A549 (cell line): ENCODE results near the gene C5orf58. TPM values are rescaled to one million over a fixed set of nuclear protein-coding genes. Genes with fewer than 3 reads are reported as not detected.

ENCODE experiments used
- ATAC-seq, 2 experiments: fragments of 200-7000 bp in 1 of 2; fragments of >200 bp in 1 of 2; cut with Nextera tagmentation in 1 of 2; cut with Tn5 transposase in 1 of 2; 3 replicates each; pipeline versions ENCODE4 v1.8.0 to v1.9.1; 2018 to 2020; ENCODE audit warnings: mild to moderate bottlenecking in 1 of 2, moderate library complexity in 1 of 2
- CTCF ChIA-PET: fragments of 300-600 bp; sonication (Branson Sonifier 250); formaldehyde crosslinking; extraction: SDS; loops from one replicate; lab custom pipeline; 2021; ENCODE audit warnings: antibody characterized with exemption, inconsistent platforms; lab: Yijun Ruan, JAX
- POLR2A ChIA-PET: fragments of 350-600 bp; formaldehyde crosslinking; extraction: SDS; loops from one replicate; lab custom pipeline; 2021; ENCODE audit warnings: antibody characterized with exemption, inconsistent platforms; lab: Yijun Ruan, JAX
- DNase-seq, 2 experiments: peaks; one replicate each; pipeline versions ENCODE4 v3.0.0 to v3.0.0-alpha.2; 2011 to 2016; ENCODE audit warnings: low read depth in 1 of 2, low spot score in 1 of 2
- FAIRE-seq: peaks from 2 replicates; lab custom pipeline; 2011; peaks lifted over from hg19 to GRCh38; lab: Jason Lieb, UNC
- H3K27ac ChIP-seq, 2 experiments: fragments of >200 bp; sonication (Bioruptor Twin); formaldehyde crosslinking; 3 replicates each; pipeline ENCODE4 v1.5.1; 2016 to 2017
- H3K4me1 ChIP-seq: fragments of >200 bp; sonication (Bioruptor Twin); formaldehyde crosslinking; 3 replicates; pipeline ENCODE4 v1.6.1; 2016
- H3K4me2 ChIP-seq: fragments of >200 bp; sonication (Bioruptor Twin); formaldehyde crosslinking; 3 replicates; pipeline ENCODE4 v1.6.1; 2016
- H3K4me3 ChIP-seq: fragments of >200 bp; sonication (Bioruptor Twin); formaldehyde crosslinking; 3 replicates; pipeline ENCODE4 v1.5.1; 2016
- H3K9me3 ChIP-seq: fragments of >200 bp; sonication (Bioruptor Twin); formaldehyde crosslinking; 3 replicates; pipeline ENCODE4 v1.6.1; 2016
- CBX8 ChIP-seq: fragments of 200-600 bp; sonication (generic); IDR thresholded peaks from 2 replicates; pipeline ENCODE4 v1.6.1; 2016
- EHMT2 ChIP-seq: fragments of 200-600 bp; sonication (generic); IDR thresholded peaks from 2 replicates; pipeline ENCODE4 v1.6.1; 2016; ENCODE audit warnings: antibody characterized with exemption, low read depth, mild to moderate bottlenecking, moderate library complexity
- FOXS1 ChIP-seq: fragments of 250-450 bp; sonication (Bioruptor Pico); IDR thresholded peaks from 2 replicates; pipeline ENCODE4 v1.5.0; 2020; ENCODE audit warnings: mild to moderate bottlenecking, moderate library complexity
- HOXB5 ChIP-seq: fragments of 250-450 bp; sonication (Bioruptor Pico); IDR thresholded peaks from 2 replicates; pipeline ENCODE4 v1.5.0; 2020; ENCODE audit warnings: mild to moderate bottlenecking, moderate library complexity
- KDM5A ChIP-seq: fragments of 200-600 bp; sonication (generic); IDR thresholded peaks from 2 replicates; pipeline ENCODE4 v1.6.1; 2016; ENCODE audit warnings: antibody characterized with exemption, mild to moderate bottlenecking
- MAFK ChIP-seq: fragments of 450-650 bp; IDR thresholded peaks from 2 replicates; pipeline ENCODE4 v1.6.1; 2014; ENCODE audit not compliant: partially characterized antibody
- MAZ ChIP-seq: fragments of 150-350 bp; IDR thresholded peaks from 2 replicates; pipeline ENCODE4 v1.6.1; 2014; ENCODE audit warnings: antibody characterized with exemption, low read depth, low read length, borderline replicate concordance
- NR3C1 ChIP-seq: fragments of >200 bp; sonication (Bioruptor Twin); formaldehyde crosslinking; IDR thresholded peaks from 3 replicates; pipeline ENCODE4 v1.6.1; 2017
- POLR2AphosphoS2 ChIP-seq: conservative IDR thresholded peaks from 2 replicates; pipeline ENCODE4 v1.6.1; 2012; ENCODE audit warnings: low read length, improper control_type of control experiment, inconsistent platforms
- RAD21 ChIP-seq, 2 experiments: fragments of >200 bp in 1 of 2; sonication (Bioruptor Twin) in 1 of 2; formaldehyde crosslinking in 1 of 2; IDR thresholded peaks in 1 of 2; conservative IDR thresholded peaks in 1 of 2; 2 replicates in 1 of 2; 3 replicates in 1 of 2; pipeline ENCODE4 v1.6.1; 2012 to 2018; ENCODE audit warnings: inconsistent platforms in 1 of 2
- RCOR1 ChIP-seq: fragments of 150-350 bp; IDR thresholded peaks from 2 replicates; pipeline ENCODE4 v1.6.1; 2014; ENCODE audit warnings: antibody characterized with exemption, low read length, low read depth
- RNF2 ChIP-seq: fragments of 200-600 bp; sonication (generic); IDR thresholded peaks from 2 replicates; pipeline ENCODE4 v1.6.1; 2016; ENCODE audit warnings: low read depth, mild to moderate bottlenecking, antibody characterized with exemption, moderate library complexity, borderline replicate concordance
- SMC3 ChIP-seq: fragments of >200 bp; sonication (Bioruptor Twin); formaldehyde crosslinking; IDR thresholded peaks from 3 replicates; pipeline ENCODE4 v1.6.1; 2018; ENCODE audit warnings: inconsistent platforms
- TP53 ChIP-seq: fragments of 250-450 bp; sonication (Bioruptor Pico); IDR thresholded peaks from 2 replicates; pipeline ENCODE4 v1.5.0; 2021; ENCODE audit warnings: mild to moderate bottlenecking, moderate library complexity
- ZC3H11A ChIP-seq: fragments of 450-650 bp; IDR thresholded peaks from 2 replicates; pipeline ENCODE4 v1.6.1; 2014; ENCODE audit warnings: antibody characterized with exemption, mild to moderate bottlenecking
- ZFP36 ChIP-seq: fragments of 450-650 bp; IDR thresholded peaks from 2 replicates; pipeline ENCODE4 v1.6.1; 2014; ENCODE audit warnings: borderline replicate concordance; ENCODE audit not compliant: partially characterized antibody
- WGBS: methylation state at CpG from one replicate; pipeline ENCODE4 v1.1.6; 2017; ENCODE audit errors: missing lambda C conversion rate; 5-methylcytosine and 5-hydroxymethylcytosine counted together
- polyA plus RNA-seq, 4 experiments: library from polyadenylated mRNA; depleted of rRNA in 3 of 4; stranded (reverse); fragments of >200 nt; fragmentation: RNase III in 1 of 4; extraction: RNeasy Plus Mini Kit Qiagen cat#74134 plus additional on column Dnase treatment in 1 of 4; gene quantifications; 2 replicates in 3 of 4; 3 replicates in 1 of 4; pipeline ENCODE4 v1.2.3, GENCODE V29; 2011 to 2017
- TF ChIP-seq, protein P1 (sequence below): fragments of 250-450 bp; sonication (Bioruptor Pico); IDR thresholded peaks from 2 replicates; pipeline ENCODE4 v1.5.0; 2021; ENCODE audit warnings: mild to moderate bottlenecking, moderate library complexity, borderline replicate concordance
- TF ChIP-seq, protein P2 (sequence below): IDR thresholded peaks from 2 replicates; pipeline ENCODE4 v1.6.1; 2012
- TF ChIP-seq, protein P3 (sequence below): fragments of 250-450 bp; sonication (Bioruptor Pico); IDR thresholded peaks from 2 replicates; pipeline ENCODE4 v1.5.0; 2020; ENCODE audit warnings: low read depth, mild to moderate bottlenecking, moderate library complexity
- TF ChIP-seq, protein P4 (sequence below): fragments of 200-600 bp; sonication (generic); IDR thresholded peaks from 2 replicates; pipeline ENCODE4 v1.6.1; 2016; ENCODE audit warnings: antibody characterized with exemption, mild to moderate bottlenecking, moderate library complexity
- TF ChIP-seq, protein P5 (sequence below): fragments of >200 bp; sonication (Bioruptor Twin); formaldehyde crosslinking; IDR thresholded peaks from 2 replicates; pipeline ENCODE4 v1.6.1; 2016

Gene C5orf58
- polyA plus RNA-seq, 2 of the 4 experiments (the other 2 are of a cell fraction): not detected

DNA sequence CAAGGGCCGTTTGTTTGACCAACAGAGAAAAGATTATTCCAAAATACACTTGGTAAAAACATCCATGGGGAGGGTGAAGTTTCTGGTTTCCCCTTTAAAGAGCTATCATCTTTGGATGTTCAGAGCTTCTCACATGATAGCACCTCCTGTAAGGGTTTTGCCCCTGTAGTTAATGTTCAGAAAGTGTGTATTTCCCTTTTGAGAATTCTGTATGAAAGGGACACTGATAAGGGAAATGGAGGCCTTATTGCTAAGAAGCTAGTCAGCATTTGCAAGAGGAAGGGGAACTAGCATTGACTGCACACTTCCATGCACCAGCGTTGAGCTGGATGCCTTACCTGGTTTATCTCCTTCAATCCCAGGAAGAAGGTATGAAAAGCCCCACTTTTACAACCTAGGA lies 31.5 kb upstream of the C5orf58 start (continued):
- no peak for TF ChIP-seq POLR2AphosphoS2

DNA sequence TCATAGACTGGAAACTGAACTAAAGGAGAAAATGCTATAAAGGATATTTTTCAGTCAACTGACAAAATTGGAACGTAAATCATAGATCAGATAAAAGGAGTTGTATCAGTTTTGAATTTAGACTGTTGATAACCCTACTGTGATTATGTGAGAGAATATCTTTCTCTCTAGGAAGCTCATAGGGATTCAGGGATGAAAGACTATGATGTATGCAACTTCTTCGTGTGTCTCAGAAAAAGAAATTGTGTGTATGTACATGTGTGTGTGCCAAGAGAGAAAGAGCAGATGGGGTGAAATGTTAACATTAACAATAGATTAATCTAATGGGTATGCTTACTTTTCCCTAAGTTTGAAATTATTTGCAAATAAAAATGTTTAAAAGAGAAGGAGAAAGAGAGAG lies 30.7 kb upstream of the C5orf58 start:
- ATAC-seq (no peak), DNase-seq (no peak), FAIRE-seq (no peak)
- TF ChIP-seq KDM5A: no peak
- TF ChIP-seq, protein P1, sequence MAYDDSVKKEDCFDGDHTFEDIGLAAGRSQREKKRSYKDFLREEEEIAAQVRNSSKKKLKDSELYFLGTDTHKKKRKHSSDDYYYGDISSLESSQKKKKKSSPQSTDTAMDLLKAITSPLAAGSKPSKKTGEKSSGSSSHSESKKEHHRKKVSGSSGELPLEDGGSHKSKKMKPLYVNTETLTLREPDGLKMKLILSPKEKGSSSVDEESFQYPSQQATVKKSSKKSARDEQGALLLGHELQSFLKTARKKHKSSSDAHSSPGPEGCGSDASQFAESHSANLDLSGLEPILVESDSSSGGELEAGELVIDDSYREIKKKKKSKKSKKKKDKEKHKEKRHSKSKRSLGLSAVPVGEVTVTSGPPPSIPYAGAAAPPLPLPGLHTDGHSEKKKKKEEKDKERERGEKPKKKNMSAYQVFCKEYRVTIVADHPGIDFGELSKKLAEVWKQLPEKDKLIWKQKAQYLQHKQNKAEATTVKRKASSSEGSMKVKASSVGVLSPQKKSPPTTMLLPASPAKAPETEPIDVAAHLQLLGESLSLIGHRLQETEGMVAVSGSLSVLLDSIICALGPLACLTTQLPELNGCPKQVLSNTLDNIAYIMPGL: no peak
- POLR2A ChIA-PET: no interaction called here
- WGBS: 48% methylated on average over 2 of the region's 2 CpGs
- CTCF ChIA-PET: interaction anchor here (1.3 to 2.7 kb wide), 2 partner anchors 18 to 24 kb away, joined by 3 to 18 read pairs; no protein-coding TSS in a partner anchor
- H3K4me3 ChIP-seq: no peak overlapping the region
- H3K9me3 ChIP-seq: no peaks in the 10 kb centered on the region
- H3K27ac ChIP-seq: no peak overlapping the region
- H3K4me2 ChIP-seq: no peak overlapping the region
- H3K4me1 ChIP-seq: no peaks in the 10 kb centered on the region

DNA sequence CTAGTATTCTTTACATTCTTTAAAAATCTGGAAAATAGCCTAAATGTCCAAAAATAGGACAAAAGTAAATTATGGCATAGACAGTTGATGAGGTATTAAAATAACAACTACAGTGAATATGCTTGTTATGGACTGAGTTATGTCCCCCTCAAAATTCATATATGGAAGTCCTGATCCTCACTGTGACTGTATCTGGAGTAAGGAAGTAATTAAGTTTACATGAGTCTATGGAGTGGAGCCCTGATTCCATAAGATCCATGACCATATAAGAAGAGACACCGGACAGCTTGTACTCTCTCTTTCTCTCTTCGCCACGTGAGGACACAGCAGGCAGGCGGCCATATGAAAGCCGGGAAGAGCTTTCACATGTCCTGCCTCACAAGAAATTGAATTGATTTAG lies 28.6 kb upstream of the C5orf58 start:
- CTCF ChIA-PET: no interaction called here

More for the DNA sequence above, 28.6 kb upstream of the C5orf58 start:
- Histone ChIP-seq H3K27ac (no peak overlapping the region), H3K4me3 (no peak overlapping the region), H3K9me3 (no peaks in the 10 kb centered on the region), H3K4me2 (no peak overlapping the region)
- ATAC-seq: no peak
- TF ChIP-seq MAFK: no peak
- no peak for TF ChIP-seq ZC3H11A
- TF ChIP-seq CBX8: no peak
- TF ChIP-seq RAD21 (conservative IDR thresholded peaks at IDR 0.05 in 1 of 2, IDR thresholded peaks at IDR 0.05 in 1 of 2): no peak
- TF ChIP-seq FOXS1 (CRISPR knock-in tag): no peak
- no peak for TF ChIP-seq HOXB5
- no peak for TF ChIP-seq RNF2
- TF ChIP-seq, protein P1: no peak
- no peak for TF ChIP-seq NR3C1
- TF ChIP-seq MAZ: no peak
- TF ChIP-seq, protein P2, sequence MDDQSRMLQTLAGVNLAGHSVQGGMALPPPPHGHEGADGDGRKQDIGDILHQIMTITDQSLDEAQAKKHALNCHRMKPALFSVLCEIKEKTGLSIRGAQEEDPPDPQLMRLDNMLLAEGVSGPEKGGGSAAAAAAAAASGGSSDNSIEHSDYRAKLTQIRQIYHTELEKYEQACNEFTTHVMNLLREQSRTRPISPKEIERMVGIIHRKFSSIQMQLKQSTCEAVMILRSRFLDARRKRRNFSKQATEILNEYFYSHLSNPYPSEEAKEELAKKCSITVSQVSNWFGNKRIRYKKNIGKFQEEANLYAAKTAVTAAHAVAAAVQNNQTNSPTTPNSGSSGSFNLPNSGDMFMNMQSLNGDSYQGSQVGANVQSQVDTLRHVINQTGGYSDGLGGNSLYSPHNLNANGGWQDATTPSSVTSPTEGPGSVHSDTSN: no peak
- no peak for TF ChIP-seq EHMT2
- TF ChIP-seq ZFP36: no peak
- TF ChIP-seq, protein P3, sequence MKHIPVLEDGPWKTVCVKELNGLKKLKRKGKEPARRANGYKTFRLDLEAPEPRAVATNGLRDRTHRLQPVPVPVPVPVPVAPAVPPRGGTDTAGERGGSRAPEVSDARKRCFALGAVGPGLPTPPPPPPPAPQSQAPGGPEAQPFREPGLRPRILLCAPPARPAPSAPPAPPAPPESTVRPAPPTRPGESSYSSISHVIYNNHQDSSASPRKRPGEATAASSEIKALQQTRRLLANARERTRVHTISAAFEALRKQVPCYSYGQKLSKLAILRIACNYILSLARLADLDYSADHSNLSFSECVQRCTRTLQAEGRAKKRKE (CRISPR knock-in tag): no peak
- TF ChIP-seq, protein P4, sequence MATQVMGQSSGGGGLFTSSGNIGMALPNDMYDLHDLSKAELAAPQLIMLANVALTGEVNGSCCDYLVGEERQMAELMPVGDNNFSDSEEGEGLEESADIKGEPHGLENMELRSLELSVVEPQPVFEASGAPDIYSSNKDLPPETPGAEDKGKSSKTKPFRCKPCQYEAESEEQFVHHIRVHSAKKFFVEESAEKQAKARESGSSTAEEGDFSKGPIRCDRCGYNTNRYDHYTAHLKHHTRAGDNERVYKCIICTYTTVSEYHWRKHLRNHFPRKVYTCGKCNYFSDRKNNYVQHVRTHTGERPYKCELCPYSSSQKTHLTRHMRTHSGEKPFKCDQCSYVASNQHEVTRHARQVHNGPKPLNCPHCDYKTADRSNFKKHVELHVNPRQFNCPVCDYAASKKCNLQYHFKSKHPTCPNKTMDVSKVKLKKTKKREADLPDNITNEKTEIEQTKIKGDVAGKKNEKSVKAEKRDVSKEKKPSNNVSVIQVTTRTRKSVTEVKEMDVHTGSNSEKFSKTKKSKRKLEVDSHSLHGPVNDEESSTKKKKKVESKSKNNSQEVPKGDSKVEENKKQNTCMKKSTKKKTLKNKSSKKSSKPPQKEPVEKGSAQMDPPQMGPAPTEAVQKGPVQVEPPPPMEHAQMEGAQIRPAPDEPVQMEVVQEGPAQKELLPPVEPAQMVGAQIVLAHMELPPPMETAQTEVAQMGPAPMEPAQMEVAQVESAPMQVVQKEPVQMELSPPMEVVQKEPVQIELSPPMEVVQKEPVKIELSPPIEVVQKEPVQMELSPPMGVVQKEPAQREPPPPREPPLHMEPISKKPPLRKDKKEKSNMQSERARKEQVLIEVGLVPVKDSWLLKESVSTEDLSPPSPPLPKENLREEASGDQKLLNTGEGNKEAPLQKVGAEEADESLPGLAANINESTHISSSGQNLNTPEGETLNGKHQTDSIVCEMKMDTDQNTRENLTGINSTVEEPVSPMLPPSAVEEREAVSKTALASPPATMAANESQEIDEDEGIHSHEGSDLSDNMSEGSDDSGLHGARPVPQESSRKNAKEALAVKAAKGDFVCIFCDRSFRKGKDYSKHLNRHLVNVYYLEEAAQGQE: no peak
- no peak for TF ChIP-seq TP53 (CRISPR knock-in tag)
- no peak for TF ChIP-seq SMC3
- no peak for TF ChIP-seq RCOR1
- TF ChIP-seq, protein P5, sequence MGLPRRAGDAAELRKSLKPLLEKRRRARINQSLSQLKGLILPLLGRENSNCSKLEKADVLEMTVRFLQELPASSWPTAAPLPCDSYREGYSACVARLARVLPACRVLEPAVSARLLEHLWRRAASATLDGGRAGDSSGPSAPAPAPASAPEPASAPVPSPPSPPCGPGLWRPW: no peak
- TF ChIP-seq, all 56 proteins: peak for 0
- no peaks in the 10 kb centered on the region for H3K4me1 ChIP-seq
- WGBS: 74% methylated on average over 5 of the region's 5 CpGs
- POLR2A ChIA-PET: no interaction called here
- no peak for FAIRE-seq
- no peak for DNase-seq
